Endothelial cell of umbilical vein (primary cell): Measurements from ENCODE around the gene NFKB2. TPM values are rescaled to one million over a fixed set of nuclear protein-coding genes. Genes with fewer than 3 reads are reported as not detected.

Experiments used
- BruUV-seq: library from RNA; stranded (reverse); fragments of 400-500 nt; replicated peaks from 2 replicates; lab custom pipeline; 2021; lab: Mats Ljungman, UMichigan
- CTCF ChIA-PET: fragments of 300-600, 350-600 bp; sonication (Branson Sonifier 250); formaldehyde crosslinking; loops from one replicate; lab custom pipeline; 2021; ENCODE audit warnings: antibody characterized with exemption, inconsistent platforms; lab: Charles Lee
- POLR2A ChIA-PET: fragments of 300-600, 350-600 bp; sonication (Branson Sonifier 250); formaldehyde crosslinking; loops from one replicate; lab custom pipeline; 2021; ENCODE audit warnings: antibody characterized with exemption, inconsistent platforms; lab: Charles Lee
- DNase-seq: peaks from one replicate; pipeline ENCODE4 v3.0.0-alpha.2; 2011; ENCODE audit warnings: low read depth, low spot score
- FAIRE-seq: peaks from 2 replicates; lab custom pipeline; 2011; peaks lifted over from hg19 to GRCh38; lab: Jason Lieb, UNC
- H2AFZ ChIP-seq: 2 replicates; pipeline ENCODE4 v1.6.0; 2012; ENCODE audit warnings: low read depth, low read length, control low read depth, inconsistent platforms
- H3K27ac ChIP-seq: 2 replicates; pipeline ENCODE4 v1.5.1; 2011; ENCODE audit warnings: low read depth, mild to moderate bottlenecking, control low read depth, low read length, moderate library complexity; ENCODE audit not compliant: insufficient read depth
- H3K27me3 ChIP-seq, 2 experiments: 2 replicates each; pipeline versions ENCODE4 v1.6.0 to v1.6.1; 2011; ENCODE audit warnings: low read length in 2 of 2, mixed read lengths in 1 of 2; ENCODE audit not compliant: control insufficient read depth in 2 of 2, insufficient read depth in 2 of 2
- H3K36me3 ChIP-seq, 2 experiments: 2 replicates in 1 of 2; 3 replicates in 1 of 2; pipeline ENCODE4 v1.5.1; 2011; ENCODE audit warnings: low read length in 2 of 2, mild to moderate bottlenecking in 1 of 2, moderate library complexity in 1 of 2; ENCODE audit not compliant: control insufficient read depth in 2 of 2, insufficient read depth in 2 of 2; ENCODE audit errors: extremely low read depth in 1 of 2
- H3K4me1 ChIP-seq: 3 replicates; pipeline ENCODE4 v1.5.1; 2011; ENCODE audit warnings: mild to moderate bottlenecking, low read length; ENCODE audit not compliant: control insufficient read depth, insufficient read depth; ENCODE audit errors: extremely low read depth
- H3K4me2 ChIP-seq: 2 replicates; pipeline ENCODE4 v1.6.1; 2011; ENCODE audit warnings: low read length, control low read depth, mixed read lengths; ENCODE audit not compliant: insufficient read depth
- H3K4me3 ChIP-seq, 3 experiments: fragments of 200-600 bp in 1 of 3; sonication (generic), shearing (Covaris generic) in 1 of 3; replicated peaks in 1 of 3; 2 replicates each; pipeline ENCODE4 v1.5.1; 2011 to 2016; ENCODE audit warnings: control low read depth in 3 of 3, low read length in 3 of 3, mild to moderate bottlenecking in 2 of 3, inconsistent platforms in 1 of 3, low read depth in 1 of 3, moderate library complexity in 1 of 3; ENCODE audit not compliant: insufficient read depth in 1 of 3
- H3K79me2 ChIP-seq: 2 replicates; pipeline ENCODE4 v1.6.0; 2012; ENCODE audit warnings: low read length, inconsistent platforms; ENCODE audit not compliant: control insufficient read depth, insufficient read depth
- H3K9ac ChIP-seq: replicated peaks from 2 replicates; pipeline ENCODE3; 2011; ENCODE audit warnings: low read length, control low read depth; ENCODE audit not compliant: insufficient read depth; ENCODE audit errors: extremely low read depth
- H3K9me1 ChIP-seq: replicated peaks from 3 replicates; pipeline ENCODE4 v1.6.0; 2011; ENCODE audit warnings: mild to moderate bottlenecking, low read length; ENCODE audit not compliant: control insufficient read depth, insufficient read depth; ENCODE audit errors: extremely low read depth
- H3K9me3 ChIP-seq: replicated peaks from 2 replicates; pipeline ENCODE4 v1.5.1; 2012; ENCODE audit warnings: low read length, inconsistent platforms; ENCODE audit not compliant: control insufficient read depth, insufficient read depth
- H4K20me1 ChIP-seq: replicated peaks from 2 replicates; pipeline ENCODE3; 2011; ENCODE audit warnings: mild to moderate bottlenecking, low read length; ENCODE audit not compliant: control insufficient read depth, insufficient read depth; ENCODE audit errors: extremely low read depth
- CTCF ChIP-seq, 2 donors: IDR thresholded peaks; 1 replicate in 1 of 2; 2 replicates in 1 of 2; pipeline ENCODE4 v1.5.1; 2011; ENCODE audit warnings: low read length in 2 of 2, mild to moderate bottlenecking in 2 of 2, moderate library complexity in 2 of 2, control low read depth in 1 of 2, inconsistent platforms in 1 of 2, low read depth in 1 of 2; ENCODE audit not compliant: insufficient read depth in 1 of 2; ENCODE audit errors: extremely low read depth in 1 of 2
- EZH2 ChIP-seq: IDR thresholded peaks from 2 replicates; pipeline ENCODE4 v1.6.1; 2012; ENCODE audit warnings: borderline replicate concordance, low read depth, mild to moderate bottlenecking, moderate library complexity, low read length, inconsistent platforms; ENCODE audit not compliant: severe bottlenecking
- FOS ChIP-seq: IDR thresholded peaks from 2 replicates; pipeline ENCODE4 v1.6.1; 2011; ENCODE audit warnings: mild to moderate bottlenecking, low read length, moderate library complexity, borderline replicate concordance; ENCODE audit not compliant: insufficient read depth
- GATA2 ChIP-seq: IDR thresholded peaks from 2 replicates; pipeline ENCODE4 v1.7.0; 2011; ENCODE audit warnings: low read depth, mild to moderate bottlenecking, moderate library complexity, mixed read lengths, low read length; ENCODE audit not compliant: insufficient read length, insufficient read depth
- JUN ChIP-seq: IDR thresholded peaks from 2 replicates; pipeline ENCODE4 v1.6.1; 2011; ENCODE audit warnings: borderline replicate concordance, low read depth; ENCODE audit not compliant: insufficient read length, insufficient read depth
- MYC ChIP-seq: IDR thresholded peaks from one replicate; pipeline ENCODE4 v1.6.1; 2011; ENCODE audit warnings: mild to moderate bottlenecking, low read depth, low read length
- POLR2A ChIP-seq: IDR thresholded peaks from 2 replicates; pipeline ENCODE4 v1.6.1; 2012; ENCODE audit warnings: low read depth, mild to moderate bottlenecking, control low read depth, low read length
- POLR2AphosphoS5 ChIP-seq: IDR thresholded peaks from 2 replicates; pipeline ENCODE4 v1.6.1; 2012; ENCODE audit warnings: low read depth, mild to moderate bottlenecking, control low read depth, low read length, moderate library complexity; ENCODE audit not compliant: insufficient read depth
- dilution Hi-C: fragments of 300-500 bp; cut with MboI; formaldehyde crosslinking; loops from one replicate; pipeline ENCODE4 v1.15.0; 2019; ENCODE audit warnings: low sequenced_read_pairs; ENCODE audit not compliant: extremely low pct_ligation_motif_present
- intact Hi-C: fragments of 100-400 bp; cut with micrococcal nuclease; formaldehyde crosslinking; loops from one replicate; pipeline ENCODE4 v1.10.0; 2022
- polyA plus RNA-seq, 4 experiments: library from polyadenylated mRNA; depleted of rRNA in 3 of 4; stranded (reverse) in 3 of 4; unstranded in 1 of 4; fragments of >200 nt; gene quantifications; 2 replicates each; pipeline versions ENCODE4 v1.2.1 to v1.2.3, GENCODE V29; 2011 to 2012; ENCODE audit warnings: missing spikeins in 1 of 4
- total RNA-seq: library from RNA; stranded (reverse); gene quantifications from 2 replicates; pipeline ENCODE4 v1.2.3, GENCODE V29; 2021
- TF ChIP-seq, protein P1 (sequence below): IDR thresholded peaks from 2 replicates; pipeline ENCODE4 v1.6.1; 2011; ENCODE audit not compliant: insufficient read depth, insufficient read length

NFKB2 gene
- total and polyA plus RNA-seq, 2 donors (not counting 3 experiments of a cell fraction or from before 2014, with no cell fraction given) = 21.0 to 25.6 TPM

- TF ChIP-seq MYC (no peak), POLR2AphosphoS5 (no peak), EZH2 (no peak), POLR2A (no peak), GATA2 (no peak), FOS (no peak), CTCF (IDR thresholded peaks at IDR 0.05; ENCODE audit: extremely low read depth in 1 of 2, insufficient read depth in 1 of 2, low read depth in 1 of 2, low read length in 2 of 2) (no peak), JUN (no peak)
- TF ChIP-seq, protein P1, sequence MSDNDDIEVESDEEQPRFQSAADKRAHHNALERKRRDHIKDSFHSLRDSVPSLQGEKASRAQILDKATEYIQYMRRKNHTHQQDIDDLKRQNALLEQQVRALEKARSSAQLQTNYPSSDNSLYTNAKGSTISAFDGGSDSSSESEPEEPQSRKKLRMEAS = no peak
- no peak overlapping the region for H3K4me3 ChIP-seq
- ChIA-PET POLR2A (interaction anchor here (0.7 kb wide), 1 partner anchor 203 kb away, joined by 5 read pairs; no protein-coding TSS in a partner anchor), CTCF (interaction anchor here (1.5 to 1.7 kb wide), 3 partner anchors 9 to 190 kb away, joined by 3 to 6 read pairs (median 5); no protein-coding TSS in a partner anchor)
- FAIRE-seq (no peak), DNase-seq (no peak)
- no peak overlapping the region for H2AFZ ChIP-seq
- no peaks in the 10 kb centered on the region for H3K79me2 ChIP-seq
- no TSS peak for BruUV-seq
- H3K9me1 ChIP-seq = no peaks in the 10 kb centered on the region
- H3K27ac ChIP-seq = no peak overlapping the region
- no peak overlapping the region for H3K4me2 ChIP-seq
- no peaks in the 10 kb centered on the region for H3K36me3 ChIP-seq
- no peaks in the 10 kb centered on the region for H3K9me3 ChIP-seq
- H3K9ac ChIP-seq = no peak overlapping the region
- intact Hi-C loops (no loop called here), dilution Hi-C loops (no loop called here)
- peaks cover 6% of the 10 kb centered on the region in 2 experiments for H3K27me3 ChIP-seq
- peaks cover 7% of the 10 kb centered on the region for H3K4me1 ChIP-seq
- no peaks in the 10 kb centered on the region for H4K20me1 ChIP-seq
These were observed 5.6 kb upstream of the NFKB2 start for GRCh38 chr10:102389894-102390293.
